Duodenal mucosa (tissue), 2 donors: ENCODE measurements around the gene ELFN2.

Experiments used
- H3K27ac ChIP-seq: one replicate; pipeline ENCODE4 v1.7.0; 2013; ENCODE audit warnings: low read depth, low read length
- H3K27me3 ChIP-seq, 2 donors: one replicate each; pipeline ENCODE4 v1.7.0; 2013; ENCODE audit warnings: low read length in 2 of 2, control low read depth in 1 of 2; ENCODE audit not compliant: insufficient read depth in 2 of 2, control insufficient read depth in 1 of 2
- H3K36me3 ChIP-seq, 2 donors: one replicate each; pipeline ENCODE4 v1.7.0; 2013; ENCODE audit warnings: low read length in 2 of 2, control low read depth in 1 of 2; ENCODE audit not compliant: insufficient read depth in 2 of 2, control insufficient read depth in 1 of 2
- H3K4me1 ChIP-seq, 2 donors: one replicate each; pipeline ENCODE4 v1.7.0; 2013; ENCODE audit warnings: low read length in 2 of 2, control low read depth in 1 of 2; ENCODE audit not compliant: insufficient read depth in 2 of 2, control insufficient read depth in 1 of 2
- H3K4me3 ChIP-seq, 2 donors: one replicate each; pipeline ENCODE4 v1.7.0; 2013; ENCODE audit warnings: low read length in 2 of 2, low read depth in 1 of 2
- H3K9ac ChIP-seq, 2 donors: one replicate each; pipeline ENCODE4 v1.7.0; 2013; ENCODE audit warnings: low read length in 2 of 2, low read depth in 1 of 2
- H3K9me3 ChIP-seq, 2 donors: one replicate each; pipeline ENCODE4 v1.7.0; 2013; ENCODE audit warnings: low read length in 2 of 2, control low read depth in 1 of 2; ENCODE audit not compliant: control insufficient read depth in 1 of 2

ELFN2 gene

GRCh38 chr22:37413546-37413945, 13.7 kb downstream of the ELFN2 start:
- Histone ChIP-seq H3K9ac (no peak overlapping the region), H3K4me1 (no peaks in the 10 kb centered on the region), H3K4me3 (no peak overlapping the region), H3K9me3 (no peaks in the 10 kb centered on the region), H3K27me3 (peaks cover 12 to 19% of the 10 kb centered on the region in 2 donors), H3K27ac (no peak overlapping the region), H3K36me3 (no peaks in the 10 kb centered on the region)

GRCh38 chr22:37412495-37413250, 14.6 kb downstream of the ELFN2 start:
- no peaks in the 10 kb centered on the region for H3K4me1 ChIP-seq
- no peak overlapping the region for H3K27ac ChIP-seq
- no peak overlapping the region for H3K4me3 ChIP-seq
- no peaks in the 10 kb centered on the region for H3K36me3 ChIP-seq
- no peaks in the 10 kb centered on the region for H3K9me3 ChIP-seq
- no peak overlapping the region for H3K9ac ChIP-seq
- H3K27me3 ChIP-seq = peaks cover 5 to 16% of the 10 kb centered on the region in 2 donors

- H3K36me3 ChIP-seq = no peaks in the 10 kb centered on the region
- no peak overlapping the region for H3K4me3 ChIP-seq
- no peak overlapping the region for H3K9ac ChIP-seq
- H3K9me3 ChIP-seq = no peaks in the 10 kb centered on the region
- H3K27ac ChIP-seq = no peak overlapping the region
- peaks cover 0 to 8% of the 10 kb centered on the region in 2 donors for H3K4me1 ChIP-seq
- peaks cover 0 to 11% of the 10 kb centered on the region in 2 donors for H3K27me3 ChIP-seq
Observed at GRCh38 chr22:37411655-37412054, 15.6 kb downstream of the ELFN2 start.

- H3K36me3 ChIP-seq = no peaks in the 10 kb centered on the region
- H3K4me3 ChIP-seq = no peak overlapping the region
- peaks cover 0 to 9% of the 10 kb centered on the region in 2 donors for H3K27me3 ChIP-seq
- H3K27ac ChIP-seq = no peak overlapping the region
- H3K4me1 ChIP-seq = peaks cover 0 to 10% of the 10 kb centered on the region in 2 donors
- no peaks in the 10 kb centered on the region for H3K9me3 ChIP-seq
- no peak overlapping the region for H3K9ac ChIP-seq
Observed at GRCh38 chr22:37410174-37411055, 16.9 kb downstream of the ELFN2 start.

GRCh38 chr22:37409459-37410050, 17.7 kb downstream of the ELFN2 start:
- Histone ChIP-seq H3K4me1 (peaks cover 0 to 10% of the 10 kb centered on the region in 2 donors), H3K27ac (no peak overlapping the region), H3K9me3 (no peaks in the 10 kb centered on the region), H3K27me3 (peaks cover 0 to 9% of the 10 kb centered on the region in 2 donors), H3K4me3 (no peak overlapping the region), H3K9ac (no peak overlapping the region), H3K36me3 (no peaks in the 10 kb centered on the region)

- no peak overlapping the region for H3K9ac ChIP-seq
- H3K36me3 ChIP-seq = no peaks in the 10 kb centered on the region
- H3K4me3 ChIP-seq = no peak overlapping the region
- no peaks in the 10 kb centered on the region for H3K9me3 ChIP-seq
- H3K27ac ChIP-seq = no peak overlapping the region
- H3K27me3 ChIP-seq = peaks cover 0 to 10% of the 10 kb centered on the region in 2 donors
- peaks cover 0 to 10% of the 10 kb centered on the region in 2 donors for H3K4me1 ChIP-seq
Observed at GRCh38 chr22:37409031-37409430, 18.2 kb downstream of the ELFN2 start.

- Histone ChIP-seq H3K27me3 (peaks cover 0 to 10% of the 10 kb centered on the region in 2 donors), H3K27ac (no peak overlapping the region), H3K4me1 (peaks cover 0 to 10% of the 10 kb centered on the region in 2 donors), H3K9ac (no peak overlapping the region), H3K4me3 (no peak overlapping the region), H3K9me3 (no peaks in the 10 kb centered on the region), H3K36me3 (no peaks in the 10 kb centered on the region)
Observed at GRCh38 chr22:37407856-37408255, 19.4 kb downstream of the ELFN2 start.

- Histone ChIP-seq H3K9ac (no peak overlapping the region), H3K27me3 (peaks cover 0 to 8% of the 10 kb centered on the region in 2 donors), H3K4me1 (peaks cover 0 to 10% of the 10 kb centered on the region in 2 donors), H3K9me3 (no peaks in the 10 kb centered on the region), H3K4me3 (no peak overlapping the region), H3K36me3 (no peaks in the 10 kb centered on the region), H3K27ac (no peak overlapping the region)
Observed at GRCh38 chr22:37406441-37407235, 20.6 kb downstream of the ELFN2 start.

- H3K4me3 ChIP-seq = no peak overlapping the region
- no peak overlapping the region for H3K27ac ChIP-seq
- no peaks in the 10 kb centered on the region for H3K9me3 ChIP-seq
- peaks cover 0 to 5% of the 10 kb centered on the region in 2 donors for H3K27me3 ChIP-seq
- H3K4me1 ChIP-seq = peaks cover 0 to 10% of the 10 kb centered on the region in 2 donors
- no peak overlapping the region for H3K9ac ChIP-seq
- no peaks in the 10 kb centered on the region for H3K36me3 ChIP-seq
Observed at GRCh38 chr22:37404091-37404490, 23.2 kb downstream of the ELFN2 start.
